Activated T-helper 1 cell treated with anti-CD3 and anti-CD28 coated beads, Interleukin-12 subunit alpha, Interleukin-12 subunit beta, Interleukin-2, Interleukin-4 antibody, amounts not matched to agents 30 ng/mL and 10 ng/mL and 1 ng/mL, durations not matched to agents 14 hours and 24 hours and 36 hours (primary cell): ENCODE data around the gene CPLX1. TPM values are rescaled to one million over a fixed set of nuclear protein-coding genes. Genes with fewer than 3 reads are reported as not detected.
A peak's percentile ranks its signal among the peaks of the same experiment; 100 is the strongest.
"Not testable (repeated sequence)": the region's sequence is repeated elsewhere in the genome, so short reads cannot be mapped to it uniquely, and the experiment has no call there.

Experiments
- DNase-seq: peaks from one replicate; pipeline ENCODE4 v3.0.0; 2021; ENCODE audit warnings: low spot score
- H3K27ac Mint-ChIP-seq: one replicate; pipeline ENCODE4 v1.8.0; 2021; ENCODE audit warnings: mild to moderate bottlenecking, mixed read lengths
- H3K27me3 Mint-ChIP-seq: one replicate; pipeline ENCODE4 v1.8.0; 2022; ENCODE audit warnings: mild to moderate bottlenecking, moderate library complexity, mixed read lengths; ENCODE audit not compliant: insufficient read depth
- H3K36me3 Mint-ChIP-seq: one replicate; pipeline ENCODE4 v1.8.0; 2021; ENCODE audit warnings: low read depth, mixed read lengths
- H3K4me1 Mint-ChIP-seq: one replicate; pipeline ENCODE4 v1.8.0; 2021; ENCODE audit warnings: low read depth, mixed read lengths
- H3K4me3 Mint-ChIP-seq: one replicate; pipeline ENCODE4 v1.8.0; 2021; ENCODE audit warnings: mild to moderate bottlenecking, moderate library complexity, mixed read lengths
- H3K9me3 Mint-ChIP-seq: one replicate; pipeline ENCODE4 v1.8.0; 2021; ENCODE audit warnings: mixed read lengths
- intact Hi-C: fragments of 100-400 bp; cut with micrococcal nuclease; formaldehyde crosslinking; loops from one replicate; pipeline ENCODE4 v1.15.1; 2024
- total RNA-seq: library from RNA; stranded (reverse); gene quantifications from 2 replicates; pipeline ENCODE4 v1.2.3, GENCODE V29; 2022

Gene CPLX1
- total RNA-seq, 1 donor from 2014 or later = 1.3 TPM

DNA sequence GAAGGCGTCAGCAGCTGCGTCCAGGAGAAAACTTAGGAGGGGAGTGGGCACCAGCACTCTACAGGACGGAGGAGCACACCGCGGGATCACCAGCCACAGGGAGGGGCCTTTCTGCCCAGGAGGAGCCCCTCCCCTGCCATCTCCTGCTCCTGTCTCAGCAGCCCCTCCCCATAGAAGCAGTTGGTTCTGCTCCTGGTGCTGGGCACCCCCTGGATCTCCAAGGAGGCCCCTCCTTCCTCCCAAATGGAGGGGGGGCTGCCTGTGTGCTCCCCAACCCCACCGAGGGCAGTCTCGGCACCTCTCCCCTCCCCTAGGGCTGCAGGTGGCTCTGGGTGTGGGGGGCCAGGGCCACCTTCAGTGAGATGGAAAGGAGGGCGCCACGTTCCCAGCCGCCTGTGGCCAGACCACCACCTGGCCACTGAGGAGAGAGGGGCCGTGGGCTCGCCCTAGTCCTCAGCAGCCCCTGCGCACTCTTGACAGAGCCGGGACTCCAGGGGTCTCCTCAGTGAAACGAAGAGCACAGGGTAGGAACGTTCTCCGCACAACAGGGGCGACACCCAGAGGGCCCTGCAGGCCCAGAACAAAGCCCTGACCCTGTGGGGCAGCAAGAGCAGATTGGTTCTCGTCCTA lies 37.8 kb downstream of the CPLX1 start:
- Mint-ChIP-seq H3K27me3 (peaks cover 23% of the 10 kb centered on the region), H3K36me3 (peaks cover 3% of the 10 kb centered on the region), H3K27ac (no peak overlapping the region), H3K4me3 (no peak overlapping the region), H3K9me3 (no peaks in the 10 kb centered on the region), H3K4me1 (peaks cover 15% of the 10 kb centered on the region)
- no peak for DNase-seq
- intact Hi-C loops = no loop called here

GRCh38 chr4:787561-787981 lies 38.4 kb downstream of the CPLX1 start:
- no peak for DNase-seq
- intact Hi-C loops = no loop called here
- H3K4me1 Mint-ChIP-seq = peaks cover 11% of the 10 kb centered on the region
- no peaks in the 10 kb centered on the region for H3K9me3 Mint-ChIP-seq
- peaks cover 20% of the 10 kb centered on the region for H3K27me3 Mint-ChIP-seq
- H3K36me3 Mint-ChIP-seq = peaks cover 3% of the 10 kb centered on the region
- peak overlapping the region; percentile 73 for H3K4me3 Mint-ChIP-seq
- peak overlapping the region; percentile 67 for H3K27ac Mint-ChIP-seq

GRCh38 chr4:786861-787300 lies 39.0 kb downstream of the CPLX1 start:
- Mint-ChIP-seq H3K9me3 (no peaks in the 10 kb centered on the region), H3K27ac (no peak overlapping the region), H3K4me3 (no peak overlapping the region), H3K27me3 (peaks cover 19% of the 10 kb centered on the region), H3K36me3 (peaks cover 3% of the 10 kb centered on the region), H3K4me1 (peaks cover 16% of the 10 kb centered on the region)
- DNase-seq = no peak
- intact Hi-C loops = no loop called here

DNA sequence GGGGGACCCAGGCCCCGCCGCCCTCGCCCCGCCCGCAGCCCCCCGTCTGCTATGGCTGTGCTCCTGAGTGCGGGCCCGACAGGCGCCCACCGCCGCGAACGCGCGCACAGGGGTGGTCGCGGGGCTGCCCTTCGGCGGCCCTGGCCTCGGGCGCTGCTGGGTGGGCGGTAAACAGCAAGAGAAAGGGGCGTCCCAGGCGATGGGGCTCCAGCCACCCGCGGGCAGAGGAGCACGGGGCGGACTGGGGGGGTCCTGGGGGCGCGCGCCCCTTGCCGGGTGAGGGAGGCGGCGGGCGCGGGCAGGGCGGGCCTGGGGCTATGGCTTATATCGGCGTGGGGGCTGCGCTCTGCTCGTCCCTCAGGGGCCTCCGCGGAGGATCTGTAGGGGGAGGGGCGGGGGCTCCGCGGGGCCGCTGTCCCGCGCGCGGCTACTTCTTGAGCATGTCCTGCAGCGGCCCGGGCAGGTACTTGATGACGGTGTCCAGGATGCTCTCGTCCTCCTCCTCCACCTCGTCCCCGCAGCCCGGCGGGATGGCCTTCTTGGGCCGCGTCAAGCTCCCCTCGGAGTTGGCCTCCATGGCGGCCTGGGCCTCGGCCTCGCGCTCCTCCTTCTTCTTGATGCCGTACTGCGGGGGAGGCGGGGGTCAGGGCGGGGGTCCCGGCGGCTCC lies 39.7 kb downstream of the CPLX1 start:
- Mint-ChIP-seq H3K9me3 (no peaks in the 10 kb centered on the region), H3K4me3 (no peak overlapping the region), H3K36me3 (peaks cover 3% of the 10 kb centered on the region), H3K27ac (no peak overlapping the region), H3K4me1 (peaks cover 16% of the 10 kb centered on the region), H3K27me3 (peaks cover 19% of the 10 kb centered on the region)
- intact Hi-C loops = no loop called here
- DNase-seq = no peak

DNA sequence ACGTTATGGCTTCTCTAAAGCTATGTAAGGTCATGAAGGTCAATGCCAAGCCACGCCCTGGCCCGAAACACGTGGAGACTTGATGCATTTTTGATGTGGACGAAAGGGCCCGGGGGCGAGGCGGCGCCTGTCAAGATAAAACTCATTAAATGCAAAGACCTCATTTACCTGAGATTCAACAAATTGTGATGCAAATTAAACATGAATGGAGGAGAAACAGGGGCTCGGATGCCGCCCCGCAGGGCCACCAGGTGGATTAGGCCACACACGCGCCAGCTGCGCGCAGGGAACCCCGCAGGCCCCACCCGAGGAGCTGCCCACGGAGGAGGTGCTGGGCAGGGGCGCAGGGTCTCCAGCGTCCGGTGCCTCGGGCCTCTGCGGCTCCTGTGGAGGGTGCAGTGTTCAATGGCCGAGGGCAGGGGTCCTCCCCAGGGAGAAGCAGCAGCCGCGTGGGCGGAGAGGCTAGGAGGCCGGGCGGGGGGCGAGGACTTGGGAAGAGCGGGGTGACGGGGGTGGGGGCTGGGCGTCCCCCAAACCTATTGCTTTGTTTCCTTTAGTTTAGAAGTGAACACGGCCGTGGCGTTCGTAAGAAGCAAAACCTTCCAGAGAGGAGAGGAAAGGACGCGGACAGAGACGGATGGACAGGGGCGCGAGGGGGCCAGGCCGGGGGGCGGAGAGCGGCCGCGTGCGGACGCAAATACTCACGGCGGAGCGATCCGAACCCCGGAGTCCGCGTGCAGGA lies 40.4 kb downstream of the CPLX1 start:
- Mint-ChIP-seq H3K4me1 (peaks cover 18% of the 10 kb centered on the region), H3K36me3 (peaks cover 5% of the 10 kb centered on the region), H3K4me3 (peak overlapping the region; percentile 67), H3K27me3 (peaks cover 16% of the 10 kb centered on the region), H3K9me3 (no peaks in the 10 kb centered on the region), H3K27ac (no peak overlapping the region)
- no peak for DNase-seq
- intact Hi-C loops = no loop called here

- Mint-ChIP-seq H3K4me3 (peak overlapping the region; percentile 30), H3K27me3 (peaks cover 16% of the 10 kb centered on the region), H3K4me1 (peaks cover 26% of the 10 kb centered on the region), H3K36me3 (peaks cover 14% of the 10 kb centered on the region), H3K9me3 (no peaks in the 10 kb centered on the region), H3K27ac (peak overlapping the region; percentile 44)
- no peak for DNase-seq
- intact Hi-C loops = loop anchor here (5.0 kb wide), 3 partner anchors 43 to 928 kb away; partner anchors contain the start of genes CPLX1, SLBP and UVSSA
These were observed 41.3 kb downstream of the CPLX1 start for GRCh38 chr4:784401-785331.

DNA sequence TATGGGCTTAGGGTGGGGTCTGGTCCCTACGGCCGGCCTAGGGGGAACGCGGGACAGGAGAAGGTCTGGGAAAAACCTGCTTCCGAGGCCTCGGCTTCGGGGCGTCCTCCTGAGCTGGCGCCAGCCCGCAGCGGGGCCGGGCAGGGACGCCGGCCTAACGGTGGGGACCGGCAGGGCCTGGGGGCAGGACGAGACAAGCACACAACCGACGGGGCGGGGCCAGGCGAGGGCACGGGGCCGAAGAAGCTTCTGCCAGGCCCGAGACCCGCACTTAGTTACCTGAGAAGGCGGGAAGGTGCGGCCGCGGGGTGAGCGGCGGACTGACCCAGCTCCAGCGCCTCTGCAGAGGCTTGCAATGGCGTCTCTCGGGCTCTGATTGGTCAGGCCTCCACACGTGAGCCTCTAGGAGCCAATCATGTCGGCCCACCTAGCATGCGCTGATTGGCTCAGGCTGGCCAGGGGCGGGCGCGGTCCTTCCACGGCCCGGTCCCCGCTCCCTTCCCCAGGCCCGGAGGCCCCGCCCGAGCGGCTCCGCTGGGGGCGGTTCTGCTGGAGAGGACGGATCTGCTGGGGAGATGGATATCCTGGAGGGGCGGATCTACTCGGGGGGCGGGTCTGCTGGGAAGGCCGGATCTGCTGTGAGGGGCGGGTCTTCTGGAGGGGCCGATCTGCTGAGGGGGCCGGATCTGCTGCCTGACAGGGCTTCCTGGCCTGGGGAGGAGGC lies 44.3 kb downstream of the CPLX1 start:
- peaks cover 37% of the 10 kb centered on the region for H3K4me1 Mint-ChIP-seq
- intact Hi-C loops = loop anchor here (1.0 to 5.0 kb wide), 13 partner anchors 11 to 931 kb away; partner anchors contain the start of genes ATP5ME, CPLX1, DGKQ and GAK
- peak overlapping the region; percentile 88 for H3K4me3 Mint-ChIP-seq
- no peaks in the 10 kb centered on the region for H3K9me3 Mint-ChIP-seq
- peaks cover 9% of the 10 kb centered on the region for H3K27me3 Mint-ChIP-seq
- peaks cover 32% of the 10 kb centered on the region for H3K36me3 Mint-ChIP-seq
- peak; percentile 100 for DNase-seq
- peak overlapping the region; percentile 90 for H3K27ac Mint-ChIP-seq

DNA sequence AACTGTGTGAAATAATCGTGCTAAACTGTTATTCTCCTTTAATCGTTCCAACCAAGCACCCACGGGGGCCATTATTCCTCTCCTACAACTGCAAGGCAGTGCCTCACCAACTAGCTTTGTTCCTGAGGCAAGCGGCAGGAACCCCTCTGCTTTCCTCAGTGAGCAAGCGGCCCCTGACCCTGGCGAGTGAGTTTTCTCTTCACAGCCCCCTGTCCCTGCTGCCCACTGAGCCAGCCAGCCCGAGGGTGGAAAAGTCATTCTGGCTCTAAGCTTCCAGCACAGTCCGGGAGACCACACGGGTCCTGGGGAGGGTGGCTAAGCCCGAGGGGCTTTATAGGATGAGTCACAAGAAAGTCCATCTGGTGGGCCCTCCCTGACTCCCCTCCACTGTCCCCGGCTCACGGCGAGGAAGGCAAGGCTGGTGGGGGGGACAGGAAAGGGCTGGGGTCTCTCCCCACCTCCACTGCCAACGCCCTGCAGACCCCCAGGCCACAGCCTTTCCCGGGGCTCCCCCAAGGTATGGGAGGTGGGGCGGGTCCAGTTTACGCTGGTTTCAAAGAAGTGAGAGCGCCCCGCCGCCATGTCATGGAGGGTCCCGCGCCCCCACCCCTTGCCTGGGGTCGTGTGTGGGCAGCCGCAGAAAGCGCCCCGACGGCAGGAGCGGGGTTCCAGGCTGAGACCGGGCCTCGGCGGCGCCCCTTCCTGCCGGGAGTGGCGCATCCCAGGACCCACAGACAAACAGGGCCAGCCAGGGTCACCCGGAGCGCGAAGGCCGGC lies 45.0 kb downstream of the CPLX1 start:
- intact Hi-C loops = loop anchor here (1.0 to 5.0 kb wide), 7 partner anchors 46 to 931 kb away; partner anchors contain the start of genes ATP5ME, CPLX1, IDUA and MYL5
- Mint-ChIP-seq H3K27ac (peak overlapping the region; percentile 81), H3K4me3 (peak overlapping the region; percentile 88), H3K9me3 (no peaks in the 10 kb centered on the region), H3K27me3 (peaks cover 9% of the 10 kb centered on the region), H3K36me3 (peaks cover 36% of the 10 kb centered on the region), H3K4me1 (peaks cover 41% of the 10 kb centered on the region)
- DNase-seq = no peak

- peak overlapping the region; percentile 88 for H3K4me3 Mint-ChIP-seq
- DNase-seq, H3K27me3 Mint-ChIP-seq, H3K9me3 Mint-ChIP-seq: not testable (repeated sequence)
- intact Hi-C loops = loop anchor here (2.0 to 5.0 kb wide), 4 partner anchors 47 to 932 kb away; partner anchors contain the start of genes ATP5ME, CPLX1, MYL5 and SLBP
- H3K36me3 Mint-ChIP-seq = peaks cover 39% of the 10 kb centered on the region
- H3K4me1 Mint-ChIP-seq = peaks cover 44% of the 10 kb centered on the region
- H3K27ac Mint-ChIP-seq = peak overlapping the region; percentile 81
These were observed 45.7 kb downstream of the CPLX1 start for GRCh38 chr4:780255-780654.

DNA sequence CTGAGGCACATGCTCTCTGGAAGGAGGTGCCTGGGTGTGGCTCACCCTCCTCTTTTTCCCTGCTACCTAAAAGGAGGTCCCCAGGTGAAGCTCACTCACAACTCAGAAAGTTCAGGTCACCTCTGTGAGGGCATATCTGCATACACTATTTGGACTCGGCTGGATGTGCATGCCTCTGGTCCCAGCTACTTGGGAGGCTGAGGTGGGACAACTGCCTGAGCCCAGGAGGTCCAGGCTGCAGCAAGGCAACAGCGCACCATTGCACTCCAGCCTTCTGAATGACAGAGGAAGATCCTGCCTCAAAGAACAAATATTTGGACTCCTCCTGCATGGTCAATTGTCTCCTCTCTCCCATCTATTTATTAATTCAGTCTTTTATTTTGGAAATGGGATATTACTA lies 46.4 kb downstream of the CPLX1 start:
- peaks cover 48% of the 10 kb centered on the region for H3K4me1 Mint-ChIP-seq
- intact Hi-C loops = no loop called here

More for the DNA sequence above, 46.4 kb downstream of the CPLX1 start:
- Mint-ChIP-seq H3K36me3 (peaks cover 43% of the 10 kb centered on the region), H3K27me3 (peaks cover 2% of the 10 kb centered on the region), H3K4me3 (peak overlapping the region; percentile 88), H3K27ac (no peak overlapping the region), H3K9me3 (no peaks in the 10 kb centered on the region)
- DNase-seq = no peak
